Measurements from ENCODE around the gene NCR1. TPM values are rescaled to one million over a fixed set of nuclear protein-coding genes. Genes with fewer than 3 reads are reported as not detected.
"Not testable (repeated sequence)": the region's sequence is repeated elsewhere in the genome, so short reads cannot be mapped to it uniquely, and the experiment has no call there.

NCR1 gene
- total and polyA plus RNA-seq, 9 donors: 0.08 to 0.44 (median 0.14) TPM; not detected in 2

- not testable (repeated sequence) for H3K4me1 ChIP-seq (ENCODE audit: control insufficient read depth, insufficient read depth, low read length); H3K27me3 ChIP-seq (ENCODE audit: control insufficient read depth, insufficient read depth, low read length); DNase-seq; H3K27ac ChIP-seq (ENCODE audit: low read length); H3K4me3 ChIP-seq (ENCODE audit: low read length); H3K9me3 ChIP-seq (replicated peaks; ENCODE audit: control insufficient read depth, low read depth, low read length); H3K36me3 ChIP-seq (ENCODE audit: control insufficient read depth, insufficient read depth, low read length)
- WGBS (ENCODE audit: insufficient coverage): no CpG with 5 or more reads among the region's 4 CpGs
Observed at GRCh38 chr19:54904261-54904660, 1.7 kb upstream of the NCR1 start.

GRCh38 chr19:54905421-54905802, 536 bp upstream of the NCR1 start:
- Histone ChIP-seq H3K27me3 (ENCODE audit: control insufficient read depth, insufficient read depth, low read length) (no peaks in the 10 kb centered on the region), H3K27ac (ENCODE audit: low read length) (no peak overlapping the region), H3K4me3 (ENCODE audit: low read length) (no peak overlapping the region), H3K9me3 (replicated peaks; ENCODE audit: control insufficient read depth, low read depth, low read length) (no peaks in the 10 kb centered on the region), H3K36me3 (ENCODE audit: control insufficient read depth, insufficient read depth, low read length) (no peaks in the 10 kb centered on the region), H3K4me1 (ENCODE audit: control insufficient read depth, insufficient read depth, low read length) (no peaks in the 10 kb centered on the region)
- DNase-seq: no peak
- no CpG with 5 or more reads among the region's 5 CpGs for WGBS (ENCODE audit: insufficient coverage)

- Histone ChIP-seq H3K36me3 (ENCODE audit: control insufficient read depth, insufficient read depth, low read length) (no peaks in the 10 kb centered on the region), H3K4me1 (ENCODE audit: control insufficient read depth, insufficient read depth, low read length) (no peaks in the 10 kb centered on the region), H3K27me3 (ENCODE audit: control insufficient read depth, insufficient read depth, low read length) (no peaks in the 10 kb centered on the region), H3K9me3 (replicated peaks; ENCODE audit: control insufficient read depth, low read depth, low read length) (no peaks in the 10 kb centered on the region), H3K27ac (ENCODE audit: low read length) (no peak overlapping the region), H3K4me3 (ENCODE audit: low read length) (no peak overlapping the region)
- DNase-seq: no peak
- no CpG with 5 or more reads among the region's 7 CpGs for WGBS (ENCODE audit: insufficient coverage)
Observed at GRCh38 chr19:54906819-54907218, 871 bp downstream of the NCR1 start.

- not testable (repeated sequence) for H3K4me3 ChIP-seq (ENCODE audit: low read length); H3K4me1 ChIP-seq (ENCODE audit: control insufficient read depth, insufficient read depth, low read length); DNase-seq; H3K9me3 ChIP-seq (replicated peaks; ENCODE audit: control insufficient read depth, low read depth, low read length); H3K27ac ChIP-seq (ENCODE audit: low read length); H3K36me3 ChIP-seq (ENCODE audit: control insufficient read depth, insufficient read depth, low read length); H3K27me3 ChIP-seq (ENCODE audit: control insufficient read depth, insufficient read depth, low read length)
- no CpG with 5 or more reads among the region's 5 CpGs for WGBS (ENCODE audit: insufficient coverage)
Observed at GRCh38 chr19:54907899-54908298, 2.0 kb downstream of the NCR1 start.

GRCh38 chr19:54916822-54917221, 10.9 kb downstream of the NCR1 start:
- no peaks in the 10 kb centered on the region for H3K9me3 ChIP-seq (replicated peaks; ENCODE audit: control insufficient read depth, low read depth, low read length)
- H3K4me1 ChIP-seq (ENCODE audit: control insufficient read depth, insufficient read depth, low read length): no peaks in the 10 kb centered on the region
- DNase-seq: peak; percentile 15
- no peaks in the 10 kb centered on the region for H3K27me3 ChIP-seq (ENCODE audit: control insufficient read depth, insufficient read depth, low read length)
- H3K36me3 ChIP-seq (ENCODE audit: control insufficient read depth, insufficient read depth, low read length): no peaks in the 10 kb centered on the region
- no peak overlapping the region for H3K27ac ChIP-seq (ENCODE audit: low read length)
- H3K4me3 ChIP-seq (ENCODE audit: low read length): no peak overlapping the region
- WGBS (ENCODE audit: insufficient coverage): 72% methylated on average over 11 of the region's 11 CpGs

- no CpG with 5 or more reads among the region's 9 CpGs for WGBS (ENCODE audit: insufficient coverage)
- no peaks in the 10 kb centered on the region for H3K9me3 ChIP-seq (replicated peaks; ENCODE audit: control insufficient read depth, low read depth, low read length)
- H3K27me3 ChIP-seq (ENCODE audit: control insufficient read depth, insufficient read depth, low read length): no peaks in the 10 kb centered on the region
- H3K4me1 ChIP-seq (ENCODE audit: control insufficient read depth, insufficient read depth, low read length): no peaks in the 10 kb centered on the region
- no peaks in the 10 kb centered on the region for H3K36me3 ChIP-seq (ENCODE audit: control insufficient read depth, insufficient read depth, low read length)
- no peak overlapping the region for H3K27ac ChIP-seq (ENCODE audit: low read length)
- no peak for DNase-seq
- H3K4me3 ChIP-seq (ENCODE audit: low read length): no peak overlapping the region
Observed at GRCh38 chr19:54918499-54918898, 12.6 kb downstream of the NCR1 start.

- not testable (repeated sequence) for H3K36me3 ChIP-seq (ENCODE audit: control insufficient read depth, insufficient read depth, low read length); H3K4me1 ChIP-seq (ENCODE audit: control insufficient read depth, insufficient read depth, low read length); H3K27me3 ChIP-seq (ENCODE audit: control insufficient read depth, insufficient read depth, low read length); H3K9me3 ChIP-seq (replicated peaks; ENCODE audit: control insufficient read depth, low read depth, low read length); DNase-seq; H3K4me3 ChIP-seq (ENCODE audit: low read length); H3K27ac ChIP-seq (ENCODE audit: low read length)
- 62% methylated on average over 6 of the region's 24 CpGs for WGBS (ENCODE audit: insufficient coverage)
Observed at GRCh38 chr19:54919646-54920563, 14.0 kb downstream of the NCR1 start.

GRCh38 chr19:54921082-54921481, 15.1 kb downstream of the NCR1 start:
- Histone ChIP-seq H3K4me1 (ENCODE audit: control insufficient read depth, insufficient read depth, low read length) (no peaks in the 10 kb centered on the region), H3K9me3 (replicated peaks; ENCODE audit: control insufficient read depth, low read depth, low read length) (no peaks in the 10 kb centered on the region), H3K36me3 (ENCODE audit: control insufficient read depth, insufficient read depth, low read length) (no peaks in the 10 kb centered on the region), H3K4me3 (ENCODE audit: low read length) (no peak overlapping the region), H3K27ac (ENCODE audit: low read length) (no peak overlapping the region), H3K27me3 (ENCODE audit: control insufficient read depth, insufficient read depth, low read length) (no peaks in the 10 kb centered on the region)
- no peak for DNase-seq
- WGBS (ENCODE audit: insufficient coverage): 76% methylated on average over 6 of the region's 7 CpGs

- no peak for DNase-seq
- Histone ChIP-seq H3K4me3 (ENCODE audit: low read length) (no peak overlapping the region), H3K9me3 (replicated peaks; ENCODE audit: control insufficient read depth, low read depth, low read length) (peaks cover 8% of the 10 kb centered on the region), H3K36me3 (ENCODE audit: control insufficient read depth, insufficient read depth, low read length) (no peaks in the 10 kb centered on the region), H3K27ac (ENCODE audit: low read length) (no peak overlapping the region), H3K4me1 (ENCODE audit: control insufficient read depth, insufficient read depth, low read length) (no peaks in the 10 kb centered on the region), H3K27me3 (ENCODE audit: control insufficient read depth, insufficient read depth, low read length) (no peaks in the 10 kb centered on the region)
- 46% methylated on average over 6 of the region's 9 CpGs for WGBS (ENCODE audit: insufficient coverage)
Observed at GRCh38 chr19:54923276-54923675, 17.3 kb downstream of the NCR1 start.

GRCh38 chr19:54928299-54928698, 22.4 kb downstream of the NCR1 start:
- no peaks in the 10 kb centered on the region for H3K4me1 ChIP-seq (ENCODE audit: control insufficient read depth, insufficient read depth, low read length)
- 93% methylated on average over 1 of the region's 2 CpGs for WGBS (ENCODE audit: insufficient coverage)

More at GRCh38 chr19:54928299-54928698, 22.4 kb downstream of the NCR1 start:
- Histone ChIP-seq H3K27ac (ENCODE audit: low read length) (no peak overlapping the region), H3K9me3 (replicated peaks; ENCODE audit: control insufficient read depth, low read depth, low read length) (peaks cover 17% of the 10 kb centered on the region), H3K36me3 (ENCODE audit: control insufficient read depth, insufficient read depth, low read length) (no peaks in the 10 kb centered on the region), H3K27me3 (ENCODE audit: control insufficient read depth, insufficient read depth, low read length) (no peaks in the 10 kb centered on the region), H3K4me3 (ENCODE audit: low read length) (no peak overlapping the region)
- DNase-seq: no peak

Measured in muscle of leg (tissue), 11 donors.